ENCODE measurements around the gene ACOT11.

DNA sequence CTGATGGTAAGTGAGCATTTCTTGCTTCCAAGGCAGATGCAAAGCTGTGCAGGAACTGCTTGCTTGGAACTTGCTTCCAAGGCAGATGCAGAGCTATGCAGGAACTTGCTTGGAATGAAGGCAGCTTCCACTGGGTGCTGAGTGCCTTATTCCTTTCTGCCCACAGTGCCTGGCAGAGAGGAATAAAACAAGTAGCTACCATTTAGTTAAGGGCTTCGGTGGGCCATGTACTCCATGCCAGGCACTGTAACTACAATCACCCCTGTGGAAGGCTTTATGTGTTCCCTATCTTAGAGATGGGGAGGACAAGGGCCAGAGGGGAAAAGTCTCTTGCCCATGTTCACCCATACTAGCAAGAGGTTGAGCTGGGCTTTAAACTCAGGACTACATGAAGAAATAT lies 101.9 kb downstream of the ACOT11 start:
- no peak for TF ChIP-seq TEAD4 (IDR thresholded peaks at IDR 0.05; ENCODE audit: borderline replicate concordance, insufficient read depth)
- TF ChIP-seq, protein P1, sequence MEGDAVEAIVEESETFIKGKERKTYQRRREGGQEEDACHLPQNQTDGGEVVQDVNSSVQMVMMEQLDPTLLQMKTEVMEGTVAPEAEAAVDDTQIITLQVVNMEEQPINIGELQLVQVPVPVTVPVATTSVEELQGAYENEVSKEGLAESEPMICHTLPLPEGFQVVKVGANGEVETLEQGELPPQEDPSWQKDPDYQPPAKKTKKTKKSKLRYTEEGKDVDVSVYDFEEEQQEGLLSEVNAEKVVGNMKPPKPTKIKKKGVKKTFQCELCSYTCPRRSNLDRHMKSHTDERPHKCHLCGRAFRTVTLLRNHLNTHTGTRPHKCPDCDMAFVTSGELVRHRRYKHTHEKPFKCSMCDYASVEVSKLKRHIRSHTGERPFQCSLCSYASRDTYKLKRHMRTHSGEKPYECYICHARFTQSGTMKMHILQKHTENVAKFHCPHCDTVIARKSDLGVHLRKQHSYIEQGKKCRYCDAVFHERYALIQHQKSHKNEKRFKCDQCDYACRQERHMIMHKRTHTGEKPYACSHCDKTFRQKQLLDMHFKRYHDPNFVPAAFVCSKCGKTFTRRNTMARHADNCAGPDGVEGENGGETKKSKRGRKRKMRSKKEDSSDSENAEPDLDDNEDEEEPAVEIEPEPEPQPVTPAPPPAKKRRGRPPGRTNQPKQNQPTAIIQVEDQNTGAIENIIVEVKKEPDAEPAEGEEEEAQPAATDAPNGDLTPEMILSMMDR (IDR thresholded peaks at IDR 0.05) = no peak
- TF ChIP-seq, protein P2, sequence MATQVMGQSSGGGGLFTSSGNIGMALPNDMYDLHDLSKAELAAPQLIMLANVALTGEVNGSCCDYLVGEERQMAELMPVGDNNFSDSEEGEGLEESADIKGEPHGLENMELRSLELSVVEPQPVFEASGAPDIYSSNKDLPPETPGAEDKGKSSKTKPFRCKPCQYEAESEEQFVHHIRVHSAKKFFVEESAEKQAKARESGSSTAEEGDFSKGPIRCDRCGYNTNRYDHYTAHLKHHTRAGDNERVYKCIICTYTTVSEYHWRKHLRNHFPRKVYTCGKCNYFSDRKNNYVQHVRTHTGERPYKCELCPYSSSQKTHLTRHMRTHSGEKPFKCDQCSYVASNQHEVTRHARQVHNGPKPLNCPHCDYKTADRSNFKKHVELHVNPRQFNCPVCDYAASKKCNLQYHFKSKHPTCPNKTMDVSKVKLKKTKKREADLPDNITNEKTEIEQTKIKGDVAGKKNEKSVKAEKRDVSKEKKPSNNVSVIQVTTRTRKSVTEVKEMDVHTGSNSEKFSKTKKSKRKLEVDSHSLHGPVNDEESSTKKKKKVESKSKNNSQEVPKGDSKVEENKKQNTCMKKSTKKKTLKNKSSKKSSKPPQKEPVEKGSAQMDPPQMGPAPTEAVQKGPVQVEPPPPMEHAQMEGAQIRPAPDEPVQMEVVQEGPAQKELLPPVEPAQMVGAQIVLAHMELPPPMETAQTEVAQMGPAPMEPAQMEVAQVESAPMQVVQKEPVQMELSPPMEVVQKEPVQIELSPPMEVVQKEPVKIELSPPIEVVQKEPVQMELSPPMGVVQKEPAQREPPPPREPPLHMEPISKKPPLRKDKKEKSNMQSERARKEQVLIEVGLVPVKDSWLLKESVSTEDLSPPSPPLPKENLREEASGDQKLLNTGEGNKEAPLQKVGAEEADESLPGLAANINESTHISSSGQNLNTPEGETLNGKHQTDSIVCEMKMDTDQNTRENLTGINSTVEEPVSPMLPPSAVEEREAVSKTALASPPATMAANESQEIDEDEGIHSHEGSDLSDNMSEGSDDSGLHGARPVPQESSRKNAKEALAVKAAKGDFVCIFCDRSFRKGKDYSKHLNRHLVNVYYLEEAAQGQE (IDR thresholded peaks at IDR 0.05; ENCODE audit: low read depth, low read length) = no peak
- TF ChIP-seq POLR2AphosphoS5 (IDR thresholded peaks at IDR 0.05; ENCODE audit: low read depth, low read length) = no peak
- no peak for TF ChIP-seq GABPA (IDR thresholded peaks at IDR 0.05; ENCODE audit: low read depth)
